HepG2 (cell line): Measurements from ENCODE around the gene SGCE. TPM values are rescaled to one million over a fixed set of nuclear protein-coding genes. Genes with fewer than 3 reads are reported as not detected.

Experiments used
- AHR ChIP-seq: IDR thresholded peaks from 2 replicates; pipeline ENCODE4 v1.6.1; 2018; ENCODE audit warnings: missing genetic modification reagents, missing compliant biosample characterization
- ARID2 ChIP-seq: sonication (generic); formaldehyde crosslinking; IDR thresholded peaks from 2 replicates; pipeline ENCODE4 v1.8.1; 2022; ENCODE audit warnings: mild to moderate bottlenecking, missing genetic modification reagents, borderline replicate concordance
- CHCHD3 ChIP-seq: sonication (generic); formaldehyde crosslinking; IDR thresholded peaks from 2 replicates; pipeline ENCODE4 v1.8.0; 2022; ENCODE audit warnings: mild to moderate bottlenecking, missing genetic modification reagents, moderate library complexity
- HMG20A ChIP-seq: IDR thresholded peaks from 2 replicates; pipeline ENCODE4 v1.6.1; 2016; ENCODE audit warnings: borderline replicate concordance
- KLF9 ChIP-seq: IDR thresholded peaks from 2 replicates; pipeline ENCODE4 v1.6.1; 2016; ENCODE audit warnings: low read depth
- NFIB ChIP-seq: sonication (generic); formaldehyde crosslinking; IDR thresholded peaks from 2 replicates; pipeline ENCODE4 v1.9.0; 2021; ENCODE audit warnings: missing genetic modification reagents, mild to moderate bottlenecking, borderline replicate concordance
- PHF8 ChIP-seq: sonication (generic); formaldehyde crosslinking; IDR thresholded peaks from 2 replicates; pipeline ENCODE4 v1.5.0; 2020; ENCODE audit warnings: missing genetic modification reagents
- RFXANK ChIP-seq: IDR thresholded peaks from 2 replicates; pipeline ENCODE4 v1.6.1; 2016
- SP5 ChIP-seq: IDR thresholded peaks from 2 replicates; pipeline ENCODE4 v1.6.1; 2016; ENCODE audit warnings: low read depth, borderline replicate concordance
- STAG1 ChIP-seq: sonication (generic); formaldehyde crosslinking; IDR thresholded peaks from 2 replicates; pipeline ENCODE4 v1.4.0; 2020; ENCODE audit warnings: missing genetic modification reagents
- ZNF101 ChIP-seq: sonication (generic); formaldehyde crosslinking; IDR thresholded peaks from 2 replicates; pipeline ENCODE4 v1.4.0; 2020; ENCODE audit warnings: mild to moderate bottlenecking, low read depth, missing genetic modification reagents, borderline replicate concordance
- ZNF18 ChIP-seq: sonication (generic); formaldehyde crosslinking; IDR thresholded peaks from 2 replicates; pipeline ENCODE4 v1.8.0; 2022; ENCODE audit warnings: mild to moderate bottlenecking, missing genetic modification reagents; ENCODE audit not compliant: insufficient replicate concordance
- ZNF350 ChIP-seq: sonication (generic); formaldehyde crosslinking; IDR thresholded peaks from 2 replicates; pipeline ENCODE4 v1.4.0; 2020; ENCODE audit warnings: mild to moderate bottlenecking, low read depth, missing genetic modification reagents, borderline replicate concordance
- ZNF577 ChIP-seq: sonication (generic); formaldehyde crosslinking; IDR thresholded peaks from 2 replicates; pipeline ENCODE4 v1.4.0; 2020; ENCODE audit warnings: mild to moderate bottlenecking, low read depth, missing genetic modification reagents, borderline replicate concordance
- polyA plus RNA-seq, 8 experiments: library from polyadenylated mRNA; depleted of rRNA in 3 of 8; stranded (reverse) in 7 of 8; unstranded in 1 of 8; fragments of >200 nt; fragmentation: Illumina TruSeq in 4 of 8; extraction: Trizol in 4 of 8; gene quantifications; 2 replicates each; pipeline versions ENCODE4 v1.2.1 to v1.2.3, GENCODE V29; 2011 to 2016; ENCODE audit warnings: low read depth in 4 of 8, missing spikeins in 1 of 8, mixed read lengths in 1 of 8; ENCODE audit not compliant: insufficient read depth in 1 of 8
- total RNA-seq, 5 experiments: library from RNA; depleted of rRNA; stranded (reverse); fragments of >200 nt; fragmentation: Illumina TruSeq; extraction: Trizol; gene quantifications; 2 replicates each; pipeline ENCODE4 v1.2.3, GENCODE V29; 2016; ENCODE audit warnings: low read depth in 1 of 5
- TF ChIP-seq, protein P1 (sequence below), 2 experiments: fragments of 450-650 bp in 1 of 2; sonication (generic) in 1 of 2; formaldehyde crosslinking in 1 of 2; IDR thresholded peaks; 2 replicates each; pipeline versions ENCODE4 v1.6.1 to v1.8.0; 2016 to 2022; ENCODE audit warnings: antibody characterized with exemption in 1 of 2, mild to moderate bottlenecking in 1 of 2, missing genetic modification reagents in 1 of 2
- TF ChIP-seq, protein P2 (sequence below): sonication (generic); formaldehyde crosslinking; IDR thresholded peaks from 2 replicates; pipeline ENCODE4 v1.5.1; 2020; ENCODE audit warnings: mild to moderate bottlenecking, missing genetic modification reagents

The SGCE gene
- total and polyA plus RNA-seq, 2 of the 13 experiments (the other 11 are each of a cell fraction or from before 2014, with no cell fraction given): 52.3 to 71.1 TPM

DNA sequence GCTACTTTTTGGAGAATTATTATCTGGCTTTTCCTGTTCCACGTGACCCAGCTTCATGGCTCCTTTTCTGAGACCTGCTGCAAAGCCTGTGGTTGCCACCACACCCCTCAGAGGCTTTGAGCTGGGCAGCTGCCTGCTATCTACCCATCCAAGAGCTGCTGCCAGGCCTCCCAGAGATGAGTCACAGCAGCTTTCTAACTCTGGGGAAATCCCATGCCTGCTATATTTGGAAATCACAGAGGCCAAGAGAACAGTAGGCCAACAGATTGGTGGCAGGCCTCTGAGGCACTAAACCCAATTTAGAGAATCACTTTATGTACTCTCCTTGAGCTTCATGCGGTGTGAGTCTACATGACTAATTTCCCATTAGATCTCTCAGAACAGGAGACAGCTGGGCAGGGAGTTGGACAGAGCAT lies 35.2 kb downstream of the SGCE start (continued):
- TF ChIP-seq, protein P1, sequence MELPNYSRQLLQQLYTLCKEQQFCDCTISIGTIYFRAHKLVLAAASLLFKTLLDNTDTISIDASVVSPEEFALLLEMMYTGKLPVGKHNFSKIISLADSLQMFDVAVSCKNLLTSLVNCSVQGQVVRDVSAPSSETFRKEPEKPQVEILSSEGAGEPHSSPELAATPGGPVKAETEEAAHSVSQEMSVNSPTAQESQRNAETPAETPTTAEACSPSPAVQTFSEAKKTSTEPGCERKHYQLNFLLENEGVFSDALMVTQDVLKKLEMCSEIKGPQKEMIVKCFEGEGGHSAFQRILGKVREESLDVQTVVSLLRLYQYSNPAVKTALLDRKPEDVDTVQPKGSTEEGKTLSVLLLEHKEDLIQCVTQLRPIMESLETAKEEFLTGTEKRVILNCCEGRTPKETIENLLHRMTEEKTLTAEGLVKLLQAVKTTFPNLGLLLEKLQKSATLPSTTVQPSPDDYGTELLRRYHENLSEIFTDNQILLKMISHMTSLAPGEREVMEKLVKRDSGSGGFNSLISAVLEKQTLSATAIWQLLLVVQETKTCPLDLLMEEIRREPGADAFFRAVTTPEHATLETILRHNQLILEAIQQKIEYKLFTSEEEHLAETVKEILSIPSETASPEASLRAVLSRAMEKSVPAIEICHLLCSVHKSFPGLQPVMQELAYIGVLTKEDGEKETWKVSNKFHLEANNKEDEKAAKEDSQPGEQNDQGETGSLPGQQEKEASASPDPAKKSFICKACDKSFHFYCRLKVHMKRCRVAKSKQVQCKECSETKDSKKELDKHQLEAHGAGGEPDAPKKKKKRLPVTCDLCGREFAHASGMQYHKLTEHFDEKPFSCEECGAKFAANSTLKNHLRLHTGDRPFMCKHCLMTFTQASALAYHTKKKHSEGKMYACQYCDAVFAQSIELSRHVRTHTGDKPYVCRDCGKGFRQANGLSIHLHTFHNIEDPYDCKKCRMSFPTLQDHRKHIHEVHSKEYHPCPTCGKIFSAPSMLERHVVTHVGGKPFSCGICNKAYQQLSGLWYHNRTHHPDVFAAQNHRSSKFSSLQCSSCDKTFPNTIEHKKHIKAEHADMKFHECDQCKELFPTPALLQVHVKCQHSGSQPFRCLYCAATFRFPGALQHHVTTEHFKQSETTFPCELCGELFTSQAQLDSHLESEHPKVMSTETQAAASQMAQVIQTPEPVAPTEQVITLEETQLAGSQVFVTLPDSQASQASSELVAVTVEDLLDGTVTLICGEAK (IDR thresholded peaks at IDR 0.05): no peak
- TF ChIP-seq, protein P1 (CRISPR knock-in tag; IDR thresholded peaks at IDR 0.05): no peak
- no peak for TF ChIP-seq ZNF577 (CRISPR knock-in tag)
- 0 out of 2 replicates have a peak, but pooled peaks have one; percentile 18 for TF ChIP-seq STAG1 (CRISPR knock-in tag)
- no peak for TF ChIP-seq ZNF101 (CRISPR knock-in tag)
- TF ChIP-seq, protein P2, sequence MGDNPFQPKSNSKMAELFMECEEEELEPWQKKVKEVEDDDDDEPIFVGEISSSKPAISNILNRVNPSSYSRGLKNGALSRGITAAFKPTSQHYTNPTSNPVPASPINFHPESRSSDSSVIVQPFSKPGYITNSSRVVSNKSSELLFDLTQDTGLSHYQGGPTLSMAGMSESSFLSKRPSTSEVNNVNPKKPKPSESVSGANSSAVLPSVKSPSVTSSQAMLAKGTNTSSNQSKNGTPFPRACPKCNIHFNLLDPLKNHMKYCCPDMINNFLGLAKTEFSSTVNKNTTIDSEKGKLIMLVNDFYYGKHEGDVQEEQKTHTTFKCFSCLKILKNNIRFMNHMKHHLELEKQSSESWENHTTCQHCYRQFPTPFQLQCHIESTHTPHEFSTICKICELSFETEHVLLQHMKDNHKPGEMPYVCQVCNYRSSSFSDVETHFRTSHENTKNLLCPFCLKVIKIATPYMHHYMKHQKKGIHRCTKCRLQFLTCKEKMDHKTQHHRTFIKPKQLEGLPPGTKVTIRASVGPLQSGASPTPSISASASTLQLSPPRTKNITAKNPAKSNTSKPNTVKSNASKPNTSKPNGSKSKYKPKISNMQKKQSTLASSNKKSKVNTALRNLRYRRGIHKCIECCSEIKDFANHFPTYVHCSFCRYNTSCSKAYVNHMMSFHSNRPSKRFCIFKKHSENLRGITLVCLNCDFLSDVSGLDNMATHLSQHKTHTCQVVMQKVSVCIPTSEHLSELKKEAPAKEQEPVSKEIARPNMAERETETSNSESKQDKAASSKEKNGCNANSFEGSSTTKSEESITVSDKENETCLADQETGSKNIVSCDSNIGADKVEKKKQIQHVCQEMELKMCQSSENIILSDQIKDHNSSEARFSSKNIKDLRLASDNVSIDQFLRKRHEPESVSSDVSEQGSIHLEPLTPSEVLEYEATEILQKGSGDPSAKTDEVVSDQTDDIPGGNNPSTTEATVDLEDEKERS: no peak
- TF ChIP-seq RFXANK (CRISPR knock-in tag): no peak
- TF ChIP-seq ZNF18 (CRISPR knock-in tag): no peak
- TF ChIP-seq KLF9 (CRISPR knock-in tag): no peak
- TF ChIP-seq PHF8 (CRISPR knock-in tag): no peak
- TF ChIP-seq ZNF350 (CRISPR knock-in tag): no peak
- no peak for TF ChIP-seq CHCHD3 (CRISPR knock-in tag)
- no peak for TF ChIP-seq NFIB (CRISPR knock-in tag)
- no peak for TF ChIP-seq SP5 (CRISPR knock-in tag)
- TF ChIP-seq AHR: no peak
- no peak for TF ChIP-seq ARID2 (CRISPR knock-in tag)
- TF ChIP-seq HMG20A (CRISPR knock-in tag): peak; percentile 89; the same call in 1 of the 2 replicates
